ENCODE data around the gene XPO6. TPM values are rescaled to one million over a fixed set of nuclear protein-coding genes. Genes with fewer than 3 reads are reported as not detected.

The XPO6 gene
- total RNA-seq, 2 experiments from 2014 or later: 130 to 167 TPM

- no peak for DNase-seq (ENCODE audit: low spot score)
- POLR2A ChIA-PET: no interaction called here
- H3K4me1 ChIP-seq (ENCODE audit: insufficient read depth, low read length, poor library complexity, severe bottlenecking): no peaks in the 10 kb centered on the region
- H3K79me2 ChIP-seq (ENCODE audit: insufficient read depth, low read depth, low read length): no peaks in the 10 kb centered on the region
- no peaks in the 10 kb centered on the region for H3K36me3 ChIP-seq (ENCODE audit: insufficient read depth, low read length)
- H3K4me2 ChIP-seq (ENCODE audit: low read length): no peak overlapping the region
- H3K27ac ChIP-seq (ENCODE audit: low read depth, low read length, poor library complexity, severe bottlenecking): no peak overlapping the region
- CTCF ChIA-PET (ENCODE audit: unreplicated experiment): no interaction called here
- no peaks in the 10 kb centered on the region for H4K20me1 ChIP-seq (ENCODE audit: insufficient read depth, low read length)
- no peaks in the 10 kb centered on the region for H3K9me3 ChIP-seq (ENCODE audit: low read length)
- BruUV-seq (replicated peaks): no TSS peak
- TF ChIP-seq EZH2phosphoT487 (IDR thresholded peaks at IDR 0.05; ENCODE audit: borderline replicate concordance, low read depth, low read length): no peak
- no peak for TF ChIP-seq CTCF (conservative IDR thresholded peaks at IDR 0.05; ENCODE audit: low read length)
- H3K4me3 ChIP-seq (ENCODE audit: low read depth, low read length, poor library complexity, severe bottlenecking): no peak overlapping the region
- intact Hi-C loops (cut with micrococcal nuclease; ENCODE audit: unreplicated experiment): loop anchor here (5.0 kb wide), 1 partner anchor 247 kb away; no protein-coding TSS in a partner anchor
- H2AFZ ChIP-seq (ENCODE audit: low read length): no peak overlapping the region
- no peaks in the 10 kb centered on the region for H3K9me2 ChIP-seq (ENCODE audit: insufficient read depth, low read length)
Measured at GRCh38 chr16:28219282-28219681, 7.5 kb upstream of the XPO6 start.

- ChIA-PET CTCF (ENCODE audit: unreplicated experiment) (no interaction called here), POLR2A (interaction anchor here (0.7 kb wide), 2 partner anchors 108 to 226 kb away, joined by 3 to 4 read pairs; no protein-coding TSS in a partner anchor)
- Histone ChIP-seq H3K4me1 (ENCODE audit: insufficient read depth, low read length, poor library complexity, severe bottlenecking) (no peaks in the 10 kb centered on the region), H3K9me3 (ENCODE audit: low read length) (no peaks in the 10 kb centered on the region), H3K4me2 (ENCODE audit: low read length) (no peak overlapping the region), H3K27ac (ENCODE audit: low read depth, low read length, poor library complexity, severe bottlenecking) (no peak overlapping the region), H3K9me2 (ENCODE audit: insufficient read depth, low read length) (no peaks in the 10 kb centered on the region), H3K4me3 (ENCODE audit: low read depth, low read length, poor library complexity, severe bottlenecking) (no peak overlapping the region), H2AFZ (ENCODE audit: low read length) (no peak overlapping the region), H3K79me2 (ENCODE audit: insufficient read depth, low read depth, low read length) (no peaks in the 10 kb centered on the region), H3K36me3 (ENCODE audit: insufficient read depth, low read length) (no peaks in the 10 kb centered on the region), H4K20me1 (ENCODE audit: insufficient read depth, low read length) (no peaks in the 10 kb centered on the region)
- DNase-seq (ENCODE audit: low spot score): peak; percentile 60
- no TSS peak for BruUV-seq (replicated peaks)
- TF ChIP-seq EZH2phosphoT487 (IDR thresholded peaks at IDR 0.05; ENCODE audit: borderline replicate concordance, low read depth, low read length) (no peak), CTCF (conservative IDR thresholded peaks at IDR 0.05; ENCODE audit: low read length) (peak; percentile 70)
- intact Hi-C loops (cut with micrococcal nuclease; ENCODE audit: unreplicated experiment): loop anchor here (5.0 kb wide), 1 partner anchor 246 kb away; no protein-coding TSS in a partner anchor
Measured at GRCh38 chr16:28218109-28218508, 6.3 kb upstream of the XPO6 start.

- Histone ChIP-seq H4K20me1 (ENCODE audit: insufficient read depth, low read length) (no peaks in the 10 kb centered on the region), H2AFZ (ENCODE audit: low read length) (peak overlapping the region; percentile 24; the same call in 1 of the 2 replicates)
- intact Hi-C loops (cut with micrococcal nuclease; ENCODE audit: unreplicated experiment): loop anchor here (5.0 kb wide), 1 partner anchor 245 kb away; no protein-coding TSS in a partner anchor
Measured at GRCh38 chr16:28217326-28217725, 5.6 kb upstream of the XPO6 start.

More at GRCh38 chr16:28217326-28217725, 5.6 kb upstream of the XPO6 start:
- POLR2A ChIA-PET: interaction anchor here (0.7 kb wide), 1 partner anchor 108 kb away, joined by 4 read pairs; no protein-coding TSS in a partner anchor
- no peaks in the 10 kb centered on the region for H3K36me3 ChIP-seq (ENCODE audit: insufficient read depth, low read length)
- no peak overlapping the region for H3K4me3 ChIP-seq (ENCODE audit: low read depth, low read length, poor library complexity, severe bottlenecking)
- H3K79me2 ChIP-seq (ENCODE audit: insufficient read depth, low read depth, low read length): no peaks in the 10 kb centered on the region
- H3K27ac ChIP-seq (ENCODE audit: low read depth, low read length, poor library complexity, severe bottlenecking): no peak overlapping the region
- H3K9me3 ChIP-seq (ENCODE audit: low read length): no peaks in the 10 kb centered on the region
- CTCF ChIA-PET (ENCODE audit: unreplicated experiment): no interaction called here
- no peak for DNase-seq (ENCODE audit: low spot score)
- no TSS peak for BruUV-seq (replicated peaks)
- no peaks in the 10 kb centered on the region for H3K9me2 ChIP-seq (ENCODE audit: insufficient read depth, low read length)
- TF ChIP-seq EZH2phosphoT487 (IDR thresholded peaks at IDR 0.05; ENCODE audit: borderline replicate concordance, low read depth, low read length): no peak
- H3K4me1 ChIP-seq (ENCODE audit: insufficient read depth, low read length, poor library complexity, severe bottlenecking): peaks cover 4% of the 10 kb centered on the region
- no peak overlapping the region for H3K4me2 ChIP-seq (ENCODE audit: low read length)
